ENCODE measurements around the gene RFNG.

RFNG gene

DNA sequence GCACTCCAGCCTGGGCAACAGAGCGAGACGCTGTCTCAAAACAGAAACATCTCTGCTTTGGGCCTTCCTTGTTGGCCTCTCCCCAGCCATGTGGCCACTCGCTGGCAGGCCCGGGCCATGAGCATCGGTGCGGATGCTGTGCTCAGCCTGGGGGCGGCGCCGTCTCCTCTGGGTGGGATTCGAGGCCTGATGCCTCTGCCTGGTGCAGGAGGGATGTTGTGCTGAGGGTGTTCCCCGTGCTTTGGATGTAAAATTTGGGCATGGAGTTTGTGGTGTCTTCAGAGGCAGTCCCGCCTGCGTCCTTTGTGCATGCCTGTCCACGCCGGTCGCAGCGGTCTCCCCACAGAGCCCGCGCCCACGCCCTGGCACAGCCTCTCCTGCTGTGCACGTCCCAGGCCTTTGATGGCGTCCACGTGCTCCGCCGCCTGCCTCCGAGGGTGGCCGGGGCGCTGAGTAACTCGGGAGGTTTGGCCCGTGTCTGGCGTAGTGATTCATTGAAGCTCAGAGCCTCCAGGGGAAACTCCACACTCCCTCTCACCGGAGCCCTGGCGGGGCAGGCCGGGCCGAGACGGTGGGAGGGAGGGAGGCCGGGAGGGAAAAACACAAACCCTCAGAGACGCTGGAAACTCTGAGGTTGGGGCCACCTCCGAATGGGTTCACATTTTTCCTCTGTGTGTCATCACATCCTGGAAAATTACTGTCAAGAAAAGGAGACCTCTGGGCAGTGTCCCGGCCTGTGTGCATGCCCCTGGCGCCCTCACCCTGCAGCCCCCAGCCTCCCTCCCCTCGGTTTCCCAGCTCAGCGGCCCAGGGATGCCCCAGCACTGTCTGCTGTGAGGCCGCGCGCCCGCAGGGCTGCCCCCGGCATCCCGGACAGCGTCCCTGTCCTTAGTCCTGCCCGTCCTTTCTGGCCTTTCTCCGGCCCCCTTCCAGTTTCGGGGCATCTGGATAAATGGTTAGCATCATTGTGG lies 47.9 kb downstream of the RFNG start:
- Histone ChIP-seq H3K9ac (ENCODE audit: low read length) (peak overlapping the region; percentile 42), H3K4me3 (ENCODE audit: low read length) (no peak overlapping the region), H3K4me1 (ENCODE audit: control insufficient read depth, insufficient read depth, low read length) (peaks cover 26% of the 10 kb centered on the region), H3K9me3 (ENCODE audit: control insufficient read depth, low read length) (no peaks in the 10 kb centered on the region), H3K36me3 (ENCODE audit: control insufficient read depth, insufficient read depth, low read length, severe bottlenecking) (no peaks in the 10 kb centered on the region), H3K27me3 (replicated peaks; ENCODE audit: control insufficient read depth, insufficient read depth, low read length) (no peaks in the 10 kb centered on the region)
- peak; percentile 96 for DNase-seq (ENCODE audit: low read depth)

DNA sequence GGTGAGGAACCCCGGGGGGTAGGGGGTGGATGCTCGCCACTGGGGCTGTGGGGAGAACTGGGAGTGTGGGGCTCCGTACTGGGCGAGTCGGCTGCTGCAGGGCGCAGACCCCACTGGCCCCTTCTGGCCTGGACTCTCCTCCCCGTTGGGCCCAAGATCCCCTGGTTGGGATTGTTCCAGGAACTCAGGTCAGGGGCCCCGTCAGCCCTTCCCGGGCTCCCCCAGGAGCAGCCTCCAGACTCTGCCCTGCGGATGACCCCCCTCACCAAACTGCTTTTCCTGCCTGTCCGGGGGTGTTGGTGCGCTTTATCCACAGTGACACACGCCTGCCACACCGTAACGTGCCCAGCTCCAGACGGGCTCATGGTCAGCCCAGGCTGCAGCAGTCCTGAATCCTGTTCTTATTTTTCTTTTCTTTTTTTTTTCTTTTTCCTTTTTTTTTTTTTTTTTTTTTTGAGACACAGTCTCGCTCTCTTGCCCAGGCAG lies 50.0 kb downstream of the RFNG start:
- Histone ChIP-seq H3K9ac (ENCODE audit: low read length) (no peak overlapping the region), H3K27me3 (replicated peaks; ENCODE audit: control insufficient read depth, insufficient read depth, low read length) (no peaks in the 10 kb centered on the region), H3K4me3 (ENCODE audit: low read length) (no peak overlapping the region), H3K9me3 (ENCODE audit: control insufficient read depth, low read length) (no peaks in the 10 kb centered on the region), H3K36me3 (ENCODE audit: control insufficient read depth, insufficient read depth, low read length, severe bottlenecking) (peaks cover 6% of the 10 kb centered on the region), H3K4me1 (ENCODE audit: control insufficient read depth, insufficient read depth, low read length) (peaks cover 26% of the 10 kb centered on the region)
- no peak for DNase-seq (ENCODE audit: low read depth)

DNA sequence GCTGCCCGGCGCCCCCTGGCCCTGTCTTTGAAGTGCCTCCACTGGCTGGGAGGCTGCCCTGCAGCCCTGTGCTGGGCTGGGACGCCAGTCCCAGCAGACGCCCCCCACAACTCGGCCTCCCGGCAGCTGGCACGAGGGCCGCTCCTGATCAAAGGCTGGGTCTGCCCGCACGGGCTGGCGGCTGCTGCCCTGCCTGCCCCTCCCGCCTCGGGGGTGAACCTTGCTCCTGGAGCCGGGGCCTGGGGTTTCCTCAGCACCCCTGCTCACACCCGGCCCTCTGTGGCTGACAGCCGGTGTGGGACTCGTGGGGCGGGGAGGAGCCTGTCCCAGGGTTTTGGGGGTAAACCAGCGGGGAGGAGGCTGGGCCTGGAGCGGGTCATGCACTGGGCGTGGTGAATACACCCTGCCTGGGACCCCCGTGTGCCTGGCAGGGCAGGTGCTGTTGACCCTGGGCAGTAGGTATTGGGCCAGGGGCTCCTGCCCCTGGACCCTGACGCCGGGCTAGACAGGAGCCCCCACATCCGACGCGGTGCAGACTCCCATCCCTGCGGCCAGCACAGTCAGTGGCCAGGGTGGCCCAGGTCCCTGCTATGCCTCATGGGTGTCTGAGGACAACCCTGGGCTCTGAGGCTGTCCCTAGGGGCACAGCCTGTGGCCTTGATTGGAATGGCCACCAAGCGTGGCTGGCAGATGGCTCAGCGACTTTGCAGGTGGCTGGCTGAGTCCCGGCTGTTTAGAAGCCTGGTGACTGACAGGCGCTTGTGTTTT lies 50.6 kb downstream of the RFNG start:
- H3K9ac ChIP-seq (ENCODE audit: low read length) = no peak overlapping the region
- no peaks in the 10 kb centered on the region for H3K27me3 ChIP-seq (replicated peaks; ENCODE audit: control insufficient read depth, insufficient read depth, low read length)
- peaks cover 20% of the 10 kb centered on the region for H3K4me1 ChIP-seq (ENCODE audit: control insufficient read depth, insufficient read depth, low read length)
- DNase-seq (ENCODE audit: low read depth) = no peak
- no peak overlapping the region for H3K4me3 ChIP-seq (ENCODE audit: low read length)
- H3K36me3 ChIP-seq (ENCODE audit: control insufficient read depth, insufficient read depth, low read length, severe bottlenecking) = peaks cover 8% of the 10 kb centered on the region
- H3K9me3 ChIP-seq (ENCODE audit: control insufficient read depth, low read length) = no peaks in the 10 kb centered on the region

DNA sequence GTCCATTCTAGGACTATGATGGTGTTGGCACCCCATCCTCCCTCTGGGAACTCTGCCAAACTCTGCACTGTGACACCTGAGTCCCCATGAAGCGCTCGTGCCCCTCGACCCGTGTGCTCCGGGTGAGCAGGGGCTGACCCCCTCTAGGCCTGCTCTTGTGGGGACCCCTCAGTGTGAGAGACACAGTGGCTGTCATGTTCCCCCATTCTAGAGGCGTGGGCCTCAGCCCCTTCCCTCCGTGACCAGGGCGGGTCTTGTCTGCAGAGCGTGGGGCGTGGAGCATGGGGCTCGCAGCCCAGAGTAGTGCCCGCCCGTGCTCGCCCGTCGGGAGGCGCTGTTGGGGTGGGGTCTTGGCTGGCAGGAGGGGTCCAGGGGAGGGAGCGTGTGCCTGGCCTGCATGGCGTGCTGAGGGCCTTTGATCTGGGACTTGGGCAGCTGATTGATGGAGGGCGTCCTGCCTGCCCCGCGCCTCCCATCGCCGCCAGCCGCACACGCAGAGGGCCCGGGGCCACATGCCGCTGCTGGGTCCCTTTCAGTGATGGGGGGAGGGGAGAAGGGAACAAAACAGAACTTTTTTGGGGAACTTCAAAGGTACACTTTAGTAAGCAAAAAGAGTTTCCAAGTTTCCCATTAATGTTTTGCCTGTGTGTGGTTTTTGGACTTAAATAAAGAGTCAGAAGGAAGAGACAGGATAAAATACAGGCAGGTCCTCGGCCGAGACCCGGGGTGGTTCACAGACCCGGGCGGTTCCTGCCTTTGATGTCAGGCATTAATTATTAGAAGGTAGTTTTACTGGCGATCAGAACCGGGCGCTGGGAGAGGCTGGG lies 51.4 kb downstream of the RFNG start:
- Histone ChIP-seq H3K9ac (ENCODE audit: low read length) (no peak overlapping the region), H3K4me1 (ENCODE audit: control insufficient read depth, insufficient read depth, low read length) (peaks cover 16% of the 10 kb centered on the region), H3K36me3 (ENCODE audit: control insufficient read depth, insufficient read depth, low read length, severe bottlenecking) (peaks cover 8% of the 10 kb centered on the region), H3K9me3 (ENCODE audit: control insufficient read depth, low read length) (no peaks in the 10 kb centered on the region), H3K4me3 (ENCODE audit: low read length) (no peak overlapping the region), H3K27me3 (replicated peaks; ENCODE audit: control insufficient read depth, insufficient read depth, low read length) (no peaks in the 10 kb centered on the region)
- no peak for DNase-seq (ENCODE audit: low read depth)

DNA sequence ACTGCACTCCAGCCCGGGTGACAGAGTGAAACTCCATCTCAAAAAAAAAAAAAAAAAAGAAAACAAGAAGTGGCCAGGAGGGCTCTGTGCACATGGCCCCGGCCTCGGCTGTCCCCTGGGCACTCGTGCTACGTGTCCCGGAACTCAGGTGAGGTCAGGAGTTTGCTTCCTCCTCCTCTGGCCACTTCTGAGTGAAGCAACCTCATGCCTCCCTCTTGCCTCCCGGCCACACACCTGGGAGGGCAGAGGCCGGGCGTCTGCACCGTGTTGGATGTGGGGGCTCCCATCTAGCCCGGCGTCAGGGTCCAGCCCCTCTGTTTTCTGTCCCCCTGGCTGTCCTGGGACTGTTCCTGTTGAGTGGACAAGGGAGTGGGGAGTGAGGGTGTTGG lies 52.0 kb downstream of the RFNG start:
- DNase-seq (ENCODE audit: low read depth) = no peak
- Histone ChIP-seq H3K27me3 (replicated peaks; ENCODE audit: control insufficient read depth, insufficient read depth, low read length) (no peaks in the 10 kb centered on the region), H3K9ac (ENCODE audit: low read length) (no peak overlapping the region), H3K36me3 (ENCODE audit: control insufficient read depth, insufficient read depth, low read length, severe bottlenecking) (peaks cover 8% of the 10 kb centered on the region), H3K4me1 (ENCODE audit: control insufficient read depth, insufficient read depth, low read length) (peaks cover 16% of the 10 kb centered on the region), H3K9me3 (ENCODE audit: control insufficient read depth, low read length) (no peaks in the 10 kb centered on the region), H3K4me3 (ENCODE audit: low read length) (no peak overlapping the region)

DNA sequence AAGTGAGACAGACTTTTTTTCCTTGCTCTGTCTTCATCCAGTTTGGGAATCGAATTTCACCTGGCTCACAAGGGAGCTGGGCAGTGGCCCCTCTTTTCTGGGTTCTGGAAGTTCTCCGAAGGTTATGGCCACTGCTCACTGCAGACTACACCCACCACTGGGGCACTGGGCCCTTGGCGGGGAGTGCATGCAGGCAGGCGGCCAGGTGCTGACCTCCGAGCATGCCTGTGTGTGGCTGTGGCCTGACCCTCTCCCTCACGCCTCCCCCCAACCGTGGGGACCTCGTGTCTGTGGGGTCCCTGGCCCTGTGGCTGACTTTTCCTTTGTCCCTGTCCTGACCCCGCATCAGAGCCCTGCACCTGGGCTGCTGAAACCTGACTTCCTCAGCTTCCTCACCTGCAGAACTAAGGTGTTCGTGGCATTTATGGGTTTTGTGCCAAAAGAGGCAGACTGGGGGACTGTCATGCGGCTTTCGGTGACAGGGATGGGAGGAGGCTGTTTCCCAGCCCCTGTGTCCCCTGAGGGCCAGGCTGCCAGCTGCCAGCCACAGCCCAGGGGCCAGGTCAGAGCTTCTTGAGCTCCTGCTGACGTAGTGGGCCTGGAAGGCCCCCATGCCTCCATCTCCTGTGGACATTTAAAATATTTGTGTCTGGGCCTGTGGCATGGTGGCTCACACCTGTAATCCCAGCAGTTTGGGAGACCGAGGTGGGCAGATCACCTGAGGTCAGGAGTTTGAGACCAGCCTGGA lies 52.7 kb downstream of the RFNG start:
- no peaks in the 10 kb centered on the region for H3K27me3 ChIP-seq (replicated peaks; ENCODE audit: control insufficient read depth, insufficient read depth, low read length)
- no peak overlapping the region for H3K9ac ChIP-seq (ENCODE audit: low read length)
- no peak for DNase-seq (ENCODE audit: low read depth)

DNA sequence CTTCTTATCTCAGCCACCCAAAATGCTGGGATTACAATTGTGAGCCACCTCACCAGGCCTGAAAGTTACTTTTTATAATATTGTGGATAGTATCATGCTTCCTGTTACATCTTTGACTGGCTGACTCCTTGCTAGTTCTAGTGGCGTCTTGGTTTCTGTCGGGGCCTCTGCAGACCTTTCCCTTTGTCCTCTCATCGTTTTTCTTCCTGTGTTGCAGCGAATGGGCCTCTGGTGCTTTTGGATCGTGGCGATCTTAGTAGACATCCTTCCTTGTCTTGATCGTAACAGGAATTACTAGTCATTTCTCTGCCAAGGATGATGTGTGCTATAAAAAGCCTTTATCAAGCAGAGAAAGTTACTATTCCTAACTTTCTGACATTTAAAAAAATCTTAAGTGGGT lies 53.4 kb downstream of the RFNG start:
- Histone ChIP-seq H3K4me1 (ENCODE audit: control insufficient read depth, insufficient read depth, low read length) (peaks cover 6% of the 10 kb centered on the region), H3K36me3 (ENCODE audit: control insufficient read depth, insufficient read depth, low read length, severe bottlenecking) (peaks cover 11% of the 10 kb centered on the region), H3K4me3 (ENCODE audit: low read length) (no peak overlapping the region), H3K27me3 (replicated peaks; ENCODE audit: control insufficient read depth, insufficient read depth, low read length) (no peaks in the 10 kb centered on the region), H3K9me3 (ENCODE audit: control insufficient read depth, low read length) (no peaks in the 10 kb centered on the region), H3K9ac (ENCODE audit: low read length) (no peak overlapping the region)
- no peak for DNase-seq (ENCODE audit: low read depth)

More for the DNA sequence above, 52.7 kb downstream of the RFNG start:
- Histone ChIP-seq H3K36me3 (ENCODE audit: control insufficient read depth, insufficient read depth, low read length, severe bottlenecking) (peaks cover 8% of the 10 kb centered on the region), H3K4me3 (ENCODE audit: low read length) (no peak overlapping the region), H3K4me1 (ENCODE audit: control insufficient read depth, insufficient read depth, low read length) (peaks cover 10% of the 10 kb centered on the region), H3K9me3 (ENCODE audit: control insufficient read depth, low read length) (no peaks in the 10 kb centered on the region)
